Measurements from ENCODE around the gene RBM7.

- TF ChIP-seq CEBPB (IDR thresholded peaks at IDR 0.05) (no peak), USF1 (IDR thresholded peaks at IDR 0.05) (no peak), MAX (IDR thresholded peaks at IDR 0.05) (no peak), REST (IDR thresholded peaks at IDR 0.05; ENCODE audit: low read depth) (no peak), EP300 (IDR thresholded peaks at IDR 0.05; ENCODE audit: borderline replicate concordance) (no peak), FOXM1 (IDR thresholded peaks at IDR 0.05; ENCODE audit: borderline replicate concordance, low read depth) (no peak), ZBTB7A (IDR thresholded peaks at IDR 0.05; ENCODE audit: low read depth) (no peak), TAF1 (IDR thresholded peaks at IDR 0.05; ENCODE audit: low read depth) (no peak), NFIC (IDR thresholded peaks at IDR 0.05) (no peak)
Measured at GRCh38 chr11:114416441-114416961, 16.0 kb downstream of the RBM7 start.
